GM06990 (cell line): ENCODE results near the gene CDH3.

Source experiments
- DNase-seq: peaks from one replicate; pipeline ENCODE4 v3.0.0-alpha.2; 2011; ENCODE audit not compliant: insufficient read length; ENCODE audit errors: extremely low read depth
- H3K27me3 ChIP-seq: replicated peaks from 2 replicates; pipeline ENCODE4 v1.6.0; 2011; ENCODE audit warnings: low read length; ENCODE audit not compliant: control insufficient read depth, insufficient read depth
- H3K36me3 ChIP-seq: 2 replicates; pipeline ENCODE4 v1.5.1; 2011; ENCODE audit warnings: low read length; ENCODE audit not compliant: control insufficient read depth, insufficient read depth
- H3K4me3 ChIP-seq: replicated peaks from 2 replicates; pipeline ENCODE4 v1.5.1; 2011; ENCODE audit warnings: low read depth, mild to moderate bottlenecking, control low read depth, low read length
- TF ChIP-seq, protein P1 (sequence below): IDR thresholded peaks from 2 replicates; pipeline ENCODE4 v1.5.1; 2011; ENCODE audit warnings: low read length, control low read depth, mild to moderate bottlenecking, inconsistent platforms; ENCODE audit not compliant: insufficient read depth, poor library complexity, severe bottlenecking

CDH3 gene

DNA sequence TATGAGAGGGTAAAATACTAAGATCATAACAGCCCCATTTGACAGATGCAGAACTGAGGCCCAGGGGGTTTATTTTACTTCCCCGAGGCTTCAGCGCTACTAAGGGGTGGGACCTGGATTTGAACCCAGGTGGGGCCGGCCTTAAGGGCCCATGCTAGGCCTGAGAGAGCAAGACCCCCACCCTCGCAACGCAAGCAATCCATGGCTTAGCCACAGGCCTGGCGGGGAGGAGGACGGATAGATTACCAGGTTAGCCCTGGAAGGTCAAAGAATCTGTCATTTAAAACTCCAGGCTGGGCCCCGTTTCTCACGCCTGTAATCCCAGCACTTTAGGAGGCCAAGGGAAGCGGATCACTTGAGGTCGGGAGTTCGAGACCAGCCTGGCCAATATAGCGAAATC, 1.9 kb upstream of the CDH3 start:
- no peak overlapping the region for H3K4me3 ChIP-seq
- peaks cover 4% of the 10 kb centered on the region for H3K27me3 ChIP-seq
- TF ChIP-seq, protein P1, sequence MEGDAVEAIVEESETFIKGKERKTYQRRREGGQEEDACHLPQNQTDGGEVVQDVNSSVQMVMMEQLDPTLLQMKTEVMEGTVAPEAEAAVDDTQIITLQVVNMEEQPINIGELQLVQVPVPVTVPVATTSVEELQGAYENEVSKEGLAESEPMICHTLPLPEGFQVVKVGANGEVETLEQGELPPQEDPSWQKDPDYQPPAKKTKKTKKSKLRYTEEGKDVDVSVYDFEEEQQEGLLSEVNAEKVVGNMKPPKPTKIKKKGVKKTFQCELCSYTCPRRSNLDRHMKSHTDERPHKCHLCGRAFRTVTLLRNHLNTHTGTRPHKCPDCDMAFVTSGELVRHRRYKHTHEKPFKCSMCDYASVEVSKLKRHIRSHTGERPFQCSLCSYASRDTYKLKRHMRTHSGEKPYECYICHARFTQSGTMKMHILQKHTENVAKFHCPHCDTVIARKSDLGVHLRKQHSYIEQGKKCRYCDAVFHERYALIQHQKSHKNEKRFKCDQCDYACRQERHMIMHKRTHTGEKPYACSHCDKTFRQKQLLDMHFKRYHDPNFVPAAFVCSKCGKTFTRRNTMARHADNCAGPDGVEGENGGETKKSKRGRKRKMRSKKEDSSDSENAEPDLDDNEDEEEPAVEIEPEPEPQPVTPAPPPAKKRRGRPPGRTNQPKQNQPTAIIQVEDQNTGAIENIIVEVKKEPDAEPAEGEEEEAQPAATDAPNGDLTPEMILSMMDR: no peak
- H3K36me3 ChIP-seq: no peaks in the 10 kb centered on the region
- DNase-seq: no peak

DNA sequence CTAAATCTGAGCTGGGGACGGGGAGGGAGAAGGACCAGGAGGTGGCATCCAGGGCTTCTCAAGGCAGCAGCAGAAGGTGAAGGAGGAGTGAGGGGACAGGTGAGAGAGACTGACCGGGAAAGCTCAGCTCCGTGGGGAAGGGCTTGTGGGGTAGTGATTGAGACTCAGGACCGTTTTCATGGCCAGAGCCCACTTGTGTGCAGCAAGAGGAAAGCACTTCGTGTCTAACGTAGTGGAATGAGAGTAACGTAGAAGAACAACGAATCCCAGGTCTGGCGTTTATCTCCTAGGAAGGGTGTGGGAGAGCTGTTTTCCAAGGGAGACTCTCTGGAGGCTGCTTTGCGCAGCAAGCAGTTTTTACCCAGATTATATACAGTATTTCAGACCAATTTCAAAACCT, 1.3 kb upstream of the CDH3 start:
- H3K36me3 ChIP-seq: no peaks in the 10 kb centered on the region
- H3K4me3 ChIP-seq: no peak overlapping the region
- DNase-seq: no peak
- peaks cover 4% of the 10 kb centered on the region for H3K27me3 ChIP-seq
- TF ChIP-seq, protein P1: no peak

DNA sequence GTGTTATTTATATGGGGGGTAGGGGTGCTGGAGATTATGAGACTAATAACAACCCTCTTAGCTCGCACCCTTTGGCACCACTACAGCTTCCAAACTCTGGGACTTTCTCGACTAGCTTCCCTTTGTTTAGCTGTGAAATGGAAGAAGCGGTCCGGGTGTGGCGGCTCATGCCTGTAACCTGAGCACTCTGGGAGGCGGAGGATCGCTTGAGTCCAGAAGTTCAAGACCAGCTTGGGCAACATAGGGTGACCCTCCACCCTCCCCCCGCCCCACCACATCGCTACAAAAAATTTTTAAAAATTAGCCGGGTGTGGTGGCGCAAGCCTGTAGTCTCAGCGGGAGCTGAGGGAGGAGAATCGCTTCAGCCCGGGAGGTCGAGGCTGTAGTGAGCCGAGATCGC, 814 bp upstream of the CDH3 start:
- no peak for DNase-seq
- H3K36me3 ChIP-seq: no peaks in the 10 kb centered on the region
- TF ChIP-seq, protein P1: no peak
- peaks cover 4% of the 10 kb centered on the region for H3K27me3 ChIP-seq
- H3K4me3 ChIP-seq: no peak overlapping the region

DNA sequence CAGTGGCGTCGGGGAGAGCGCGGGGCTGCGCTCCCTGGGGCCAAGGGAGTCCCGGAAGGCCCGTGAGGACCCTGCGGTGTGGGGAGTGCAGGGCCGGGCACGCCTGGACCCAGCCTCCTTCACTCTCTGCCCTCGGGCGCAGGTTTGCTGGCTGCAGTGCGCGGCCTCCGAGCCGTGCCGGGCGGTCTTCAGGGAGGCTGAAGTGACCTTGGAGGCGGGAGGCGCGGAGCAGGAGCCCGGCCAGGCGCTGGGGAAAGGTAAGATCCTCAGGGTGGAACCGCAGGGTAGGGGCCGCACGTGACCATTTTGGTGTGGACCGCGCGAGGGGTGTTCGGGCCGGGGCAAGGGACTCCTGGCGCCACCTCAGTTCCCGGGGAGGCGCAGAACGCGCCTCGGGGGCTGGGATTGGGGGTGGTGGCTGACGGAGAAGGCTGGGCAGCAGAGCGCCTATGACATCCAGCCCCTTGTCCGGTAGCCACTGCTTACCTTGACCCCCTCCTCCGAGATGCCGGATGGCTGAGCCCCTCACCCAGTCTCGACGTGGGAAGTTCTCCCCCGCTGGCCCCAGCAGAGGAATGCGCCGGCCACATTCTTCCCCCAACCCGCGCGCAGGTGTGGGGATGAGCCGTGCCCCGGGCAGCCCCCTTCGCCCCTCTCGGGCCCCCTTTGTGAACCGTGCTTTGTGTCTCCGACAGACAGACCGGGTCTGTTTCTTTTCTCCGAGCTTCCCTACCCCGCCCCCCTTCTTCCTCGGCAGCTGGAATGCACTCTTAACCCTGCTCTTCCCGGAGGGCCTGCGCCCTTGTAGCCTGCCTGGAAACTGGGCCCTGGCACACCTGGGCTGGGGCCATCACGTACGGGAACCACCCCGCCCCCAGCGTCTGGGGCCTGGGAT, 631 bp downstream of the CDH3 start:
- DNase-seq: no peak
- Histone ChIP-seq H3K4me3 (no peak overlapping the region), H3K27me3 (peaks cover 4% of the 10 kb centered on the region), H3K36me3 (no peaks in the 10 kb centered on the region)
- TF ChIP-seq, protein P1: no peak

DNA sequence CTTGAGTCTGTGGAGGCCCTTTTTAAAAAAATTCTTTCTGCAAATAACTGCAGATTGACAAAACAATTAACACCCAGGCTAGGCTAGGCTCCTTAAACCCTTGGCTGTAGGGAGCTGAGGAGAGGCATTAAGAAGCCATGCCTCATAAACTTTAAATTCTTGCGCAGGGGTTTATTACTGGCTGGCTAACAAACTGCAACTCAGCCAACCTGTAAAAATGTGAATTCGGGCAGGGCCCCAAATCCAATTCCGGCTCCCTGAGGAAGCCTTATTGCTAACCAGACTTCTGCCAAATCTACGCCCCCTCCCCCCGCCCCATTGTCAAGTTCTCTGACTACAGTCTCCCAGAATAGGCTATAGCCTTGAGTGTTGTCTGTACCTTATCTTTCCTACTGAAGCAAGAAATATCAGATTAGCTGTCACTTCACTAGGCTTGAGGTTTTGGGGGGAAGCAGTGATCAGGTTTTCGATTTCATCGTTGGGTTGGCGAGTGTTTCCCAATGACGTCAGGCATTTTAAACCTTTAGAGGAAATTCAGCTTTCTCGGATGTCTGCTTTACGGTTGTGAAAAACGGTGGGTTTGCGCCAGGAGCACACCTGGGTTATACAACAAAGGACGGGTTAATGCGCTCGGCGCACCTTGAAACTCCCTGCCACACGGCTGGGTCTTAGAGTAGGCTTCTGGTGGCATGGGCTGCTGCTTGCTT, 2.0 kb downstream of the CDH3 start:
- Histone ChIP-seq H3K4me3 (no peak overlapping the region), H3K27me3 (peaks cover 4% of the 10 kb centered on the region), H3K36me3 (no peaks in the 10 kb centered on the region)
- TF ChIP-seq, protein P1: no peak
- no peak for DNase-seq
